BLaER1 treated with 17β-estradiol and CSF1 and Interleukin-3, amounts not matched to agents 10 nM and 100 nM (cell line): ENCODE results near the gene ZRANB1.

Experiments used
- H3K27ac ChIP-seq, 11 experiments: shearing (Covaris generic); formaldehyde crosslinking; 2 replicates each; pipeline ENCODE4 v1.8.1; 2022
- H3K27me3 ChIP-seq, 11 experiments: shearing (Covaris generic); formaldehyde crosslinking; 2 replicates each; pipeline ENCODE4 v1.8.1; 2022
- H3K36me3 ChIP-seq, 11 experiments: shearing (Covaris generic); formaldehyde crosslinking; 2 replicates each; pipeline ENCODE4 v1.8.1; 2022
- H3K4me1 ChIP-seq, 10 experiments: shearing (Covaris generic); formaldehyde crosslinking; 2 replicates each; pipeline ENCODE4 v1.8.1; 2022
- H3K4me2 ChIP-seq, 11 experiments: shearing (Covaris generic); formaldehyde crosslinking; 2 replicates each; pipeline ENCODE4 v1.8.1; 2022
- H3K4me3 ChIP-seq, 10 experiments: shearing (Covaris generic); formaldehyde crosslinking; 2 replicates each; pipeline ENCODE4 v1.8.1; 2022
- H3K9ac ChIP-seq, 11 experiments: shearing (Covaris generic); formaldehyde crosslinking; 2 replicates each; pipeline ENCODE4 v1.8.1; 2022
- H3K9me3 ChIP-seq, 11 experiments: shearing (Covaris generic); formaldehyde crosslinking; replicated peaks in 1 of 11; 2 replicates each; pipeline ENCODE4 v1.8.1; 2022
- H4K20me1 ChIP-seq, 11 experiments: shearing (Covaris generic); formaldehyde crosslinking; 2 replicates each; pipeline ENCODE4 v1.8.1; 2022
- Cebpa-rat ChIP-seq, 11 experiments: shearing (Covaris generic); IDR thresholded peaks; 2 replicates each; pipeline ENCODE4 v1.8.1; 2022

The ZRANB1 gene

DNA sequence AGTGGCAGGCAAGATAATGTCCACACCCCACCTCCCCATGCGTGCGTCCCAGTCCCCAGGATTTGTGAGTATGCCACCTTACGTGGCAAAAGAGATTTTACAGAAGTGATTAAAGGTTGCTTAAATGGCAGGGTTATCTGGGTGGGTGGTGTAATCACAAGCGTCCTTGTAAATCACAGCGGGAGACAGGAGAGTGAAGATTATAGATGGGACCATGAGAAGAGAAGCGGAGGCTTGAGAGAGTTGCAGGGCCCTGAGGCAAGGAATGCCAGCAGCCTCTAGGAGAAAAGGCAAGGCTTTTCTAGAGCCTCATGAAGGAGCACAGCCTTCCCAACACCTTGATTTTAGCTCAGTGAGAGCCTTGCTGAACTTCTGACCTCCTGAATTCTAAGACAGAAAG lies 10.2 kb downstream of the ZRANB1 start:
- Histone ChIP-seq H3K9me3 (no peaks in the 10 kb centered on the region), H3K4me3 (no peak overlapping the region), H3K4me2 (no peak overlapping the region), H3K27ac (0 out of 22 replicates have a peak overlapping the region, but pooled peaks of 1 of the 11 experiments have one; percentile 7), H3K36me3 (peaks cover 37 to 68% (median 47%) of the 10 kb centered on the region in 11 experiments), H3K4me1 (peaks cover 20 to 32% (median 24%) of the 10 kb centered on the region in 10 experiments), H4K20me1 (peaks cover 48 to 100% (median 90%) of the 10 kb centered on the region in 11 experiments; a peak in 21 of 22 replicates), H3K9ac (no peak overlapping the region), H3K27me3 (no peaks in the 10 kb centered on the region)
- TF ChIP-seq Cebpa-rat (IDR thresholded peaks at IDR 0.05): no peak

DNA sequence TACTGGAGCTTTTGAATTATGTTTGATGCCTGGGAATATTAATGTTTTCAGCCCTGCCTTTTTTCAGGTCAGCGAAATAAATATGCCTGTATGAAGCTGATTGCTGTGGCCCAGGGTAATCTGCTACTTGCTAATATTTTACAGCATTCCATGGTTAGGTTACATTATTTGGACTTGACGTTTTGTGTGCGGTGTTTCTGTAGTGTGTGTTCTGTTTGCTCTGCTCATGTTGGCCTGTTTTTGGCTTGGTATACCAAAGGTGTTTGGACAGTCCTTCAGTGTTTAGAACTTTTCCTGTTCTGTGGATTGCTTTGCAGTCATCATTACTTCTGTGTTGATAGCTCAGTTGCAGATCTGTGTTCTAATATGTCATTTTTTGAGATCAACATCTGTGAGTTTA lies 11.5 kb downstream of the ZRANB1 start:
- no peaks in the 10 kb centered on the region for H3K9me3 ChIP-seq
- H3K27me3 ChIP-seq: no peaks in the 10 kb centered on the region
- peaks cover 32 to 45% (median 37%) of the 10 kb centered on the region in 10 experiments for H3K4me1 ChIP-seq
- no peak overlapping the region for H3K9ac ChIP-seq
- H3K27ac ChIP-seq: no peak overlapping the region
- peaks cover 35 to 100% (median 90%) of the 10 kb centered on the region in 11 experiments; a peak in 21 of 22 replicates for H4K20me1 ChIP-seq
- H3K4me3 ChIP-seq: no peak overlapping the region
- H3K36me3 ChIP-seq: peaks cover 26 to 55% (median 34%) of the 10 kb centered on the region in 11 experiments
- no peak overlapping the region for H3K4me2 ChIP-seq
- no peak for TF ChIP-seq Cebpa-rat (IDR thresholded peaks at IDR 0.05)

DNA sequence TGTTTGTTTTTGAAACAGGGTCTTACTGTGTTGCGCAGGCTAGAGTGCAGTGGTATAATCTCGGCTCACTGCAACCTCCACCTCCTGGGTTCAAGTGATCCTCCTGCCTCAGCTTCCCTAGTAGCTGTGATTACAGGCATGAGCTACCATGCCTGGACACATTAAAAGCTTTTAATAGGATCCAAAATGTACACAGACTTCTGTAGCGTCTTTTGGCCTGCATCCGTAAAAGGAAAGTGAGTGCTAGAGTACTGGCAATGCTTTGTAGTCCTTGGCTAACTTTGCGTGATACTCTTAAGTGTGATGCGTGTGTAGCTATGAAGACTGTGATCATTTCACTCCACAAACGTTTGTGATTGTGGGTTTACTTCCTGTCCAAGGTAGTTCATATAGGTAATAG lies 13.3 kb downstream of the ZRANB1 start:
- H3K27ac ChIP-seq: peak overlapping the region in 5 of 11 experiments; percentile 21 to 73 (median 60); a peak in 4 of 22 replicates
- H3K4me1 ChIP-seq: peaks cover 33 to 56% (median 48%) of the 10 kb centered on the region in 10 experiments
- H3K27me3 ChIP-seq: no peaks in the 10 kb centered on the region
- H3K36me3 ChIP-seq: peaks cover 10 to 42% (median 22%) of the 10 kb centered on the region in 11 experiments; a peak in 20 of 22 replicates
- no peaks in the 10 kb centered on the region for H3K9me3 ChIP-seq
- no peak for TF ChIP-seq Cebpa-rat (IDR thresholded peaks at IDR 0.05)
- peak overlapping the region in 7 of 11 experiments; percentile 17 to 80 (median 73); a peak in 8 of 22 replicates for H3K4me2 ChIP-seq
- H4K20me1 ChIP-seq: peaks cover 30 to 100% (median 90%) of the 10 kb centered on the region in 11 experiments; a peak in 20 of 22 replicates
- H3K4me3 ChIP-seq: no peak overlapping the region
- H3K9ac ChIP-seq: no peak overlapping the region

DNA sequence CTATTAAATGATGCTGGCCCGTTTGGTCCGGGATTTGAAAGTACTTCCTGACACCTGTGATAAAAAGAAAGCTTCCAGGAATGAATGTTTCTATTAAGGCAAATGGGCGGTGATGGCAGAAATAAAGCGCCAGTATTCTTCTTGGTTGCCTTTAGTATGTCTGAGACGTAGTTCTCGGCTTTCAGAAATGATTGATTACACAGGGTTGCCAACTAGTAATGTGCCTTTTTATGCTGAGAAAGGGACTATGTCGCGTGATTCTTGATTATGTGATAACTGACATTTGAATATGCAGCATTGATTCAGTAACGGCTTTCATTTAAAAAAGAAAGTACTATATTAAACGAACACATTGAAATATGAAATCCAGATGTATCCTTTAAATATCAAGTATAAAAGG lies 13.9 kb downstream of the ZRANB1 start:
- Histone ChIP-seq H3K4me2 (peak overlapping the region in 9 of 11 experiments; percentile 53 to 82 (median 73); a peak in 13 of 22 replicates), H3K9ac (no peak overlapping the region), H3K36me3 (peaks cover 5 to 42% (median 16%) of the 10 kb centered on the region in 11 experiments; a peak in 18 of 22 replicates), H3K4me1 (peaks cover 38 to 62% (median 53%) of the 10 kb centered on the region in 10 experiments), H3K27ac (peak overlapping the region in 6 of 11 experiments; percentile 16 to 73 (median 62); a peak in 8 of 22 replicates), H3K9me3 (no peaks in the 10 kb centered on the region), H3K4me3 (no peak overlapping the region), H3K27me3 (no peaks in the 10 kb centered on the region), H4K20me1 (peaks cover 26 to 100% (median 91%) of the 10 kb centered on the region in 11 experiments; a peak in 20 of 22 replicates)
- no peak for TF ChIP-seq Cebpa-rat (IDR thresholded peaks at IDR 0.05)

DNA sequence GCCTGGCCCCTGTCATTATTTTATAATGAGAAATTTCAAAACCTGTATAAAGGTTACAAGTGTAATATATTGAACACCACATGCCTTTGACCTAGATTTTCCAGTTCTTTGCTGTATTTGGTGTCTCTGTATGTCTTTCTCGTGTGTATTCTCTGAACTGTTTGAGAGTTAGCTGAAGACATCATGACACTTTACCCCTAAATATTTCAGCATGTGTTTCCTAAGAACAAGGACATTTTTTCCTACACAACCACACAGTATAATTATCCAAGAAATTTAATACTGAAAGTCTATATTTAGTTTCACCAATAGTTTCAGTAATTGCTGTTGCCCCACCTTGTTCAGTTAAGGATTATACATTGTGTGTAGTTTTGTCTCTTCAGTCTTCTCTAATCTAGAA lies 14.8 kb downstream of the ZRANB1 start:
- Histone ChIP-seq H3K4me3 (peak overlapping the region in 1 of 10 experiments; percentile 27; a peak in 2 of 20 replicates), H3K9ac (peak overlapping the region in 2 of 11 experiments; percentile 5 to 6; a peak in 1 of 22 replicates), H3K27ac (peak overlapping the region in 9 of 11 experiments; percentile 10 to 73 (median 60); a peak in 17 of 22 replicates), H3K4me1 (peaks cover 41 to 68% (median 58%) of the 10 kb centered on the region in 10 experiments), H4K20me1 (peaks cover 24 to 100% (median 92%) of the 10 kb centered on the region in 11 experiments; a peak in 20 of 22 replicates), H3K9me3 (no peaks in the 10 kb centered on the region), H3K36me3 (peaks cover 3 to 36% (median 14%) of the 10 kb centered on the region in 11 experiments; a peak in 18 of 22 replicates), H3K27me3 (no peaks in the 10 kb centered on the region), H3K4me2 (peak overlapping the region; percentile 53 to 82 (median 74))
- no peak for TF ChIP-seq Cebpa-rat (IDR thresholded peaks at IDR 0.05)

DNA sequence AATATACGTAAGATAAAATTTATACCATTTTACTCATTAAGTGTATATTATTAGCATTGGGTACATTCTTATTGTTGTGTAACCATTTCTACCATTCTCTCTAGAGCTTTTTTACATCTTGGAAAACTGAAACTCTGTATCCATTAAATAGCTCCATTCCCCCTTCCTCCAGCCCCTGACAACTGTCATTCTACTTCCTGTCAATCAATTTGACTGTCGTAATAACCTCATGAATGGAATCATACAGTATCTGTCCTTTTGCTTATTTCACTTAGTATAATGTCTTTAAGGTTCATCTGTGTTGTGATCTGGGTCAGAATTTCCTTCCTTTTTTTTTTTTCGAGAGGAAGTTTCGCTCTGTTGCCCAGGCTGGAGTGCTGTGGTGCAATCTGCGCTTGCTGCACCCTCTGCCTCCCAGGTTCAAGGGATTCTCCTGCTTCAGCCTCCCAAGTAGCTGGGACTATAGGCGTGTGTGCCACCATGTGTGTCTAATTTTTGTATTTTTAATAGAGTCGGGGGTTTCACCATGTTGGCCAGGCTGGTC lies 15.6 kb downstream of the ZRANB1 start:
- peak overlapping the region in 5 of 11 experiments; percentile 6 to 43 (median 19); a peak in 5 of 22 replicates for H3K9ac ChIP-seq
- H3K36me3 ChIP-seq: peaks cover 4 to 34% (median 13%) of the 10 kb centered on the region in 11 experiments; a peak in 18 of 22 replicates
- H4K20me1 ChIP-seq: peaks cover 24 to 100% (median 91%) of the 10 kb centered on the region in 11 experiments; a peak in 19 of 22 replicates
- peak overlapping the region; percentile 50 to 82 (median 74) for H3K4me2 ChIP-seq
- H3K27ac ChIP-seq: peak overlapping the region in 10 of 11 experiments; percentile 10 to 73 (median 58); a peak in 17 of 22 replicates
- TF ChIP-seq Cebpa-rat (IDR thresholded peaks at IDR 0.05): peak in 9 of 11 experiments; percentile 34 to 83 (median 69); a peak in 14 of 22 replicates
- no peaks in the 10 kb centered on the region for H3K9me3 ChIP-seq
- no peaks in the 10 kb centered on the region for H3K27me3 ChIP-seq
- peaks cover 41 to 74% (median 58%) of the 10 kb centered on the region in 10 experiments for H3K4me1 ChIP-seq
- H3K4me3 ChIP-seq: peak overlapping the region in 3 of 10 experiments; percentile 5 to 36 (median 27); a peak in 4 of 20 replicates

DNA sequence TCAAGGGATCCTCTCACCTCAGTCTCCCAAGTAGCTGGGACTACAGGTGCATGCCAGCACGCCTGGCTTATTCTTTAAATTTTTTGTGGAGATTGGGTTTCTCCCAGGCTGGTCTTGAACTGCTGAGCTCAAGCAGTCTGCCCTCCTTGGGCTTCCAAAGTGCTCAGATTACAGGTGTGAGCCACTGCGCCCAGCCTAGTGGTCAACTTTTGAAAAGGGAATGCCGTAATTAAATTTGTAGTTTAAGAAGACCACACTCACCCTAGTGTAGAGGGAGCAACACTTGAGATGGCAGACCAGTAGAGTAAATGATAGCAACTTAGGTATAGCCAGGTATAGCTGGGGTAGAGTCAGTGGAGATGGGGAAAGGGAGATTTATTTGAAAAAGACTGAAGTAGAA lies 17.6 kb downstream of the ZRANB1 start:
- no peak overlapping the region for H3K9ac ChIP-seq
- H3K27ac ChIP-seq: peak overlapping the region in 7 of 11 experiments; percentile 2 to 73 (median 60); a peak in 4 of 22 replicates
- peak overlapping the region in 4 of 11 experiments; percentile 1 to 49 (median 16); a peak in 3 of 22 replicates for H3K4me2 ChIP-seq
- peaks cover 41 to 80% (median 57%) of the 10 kb centered on the region in 10 experiments for H3K4me1 ChIP-seq
- H4K20me1 ChIP-seq: peaks cover 29 to 100% (median 86%) of the 10 kb centered on the region in 11 experiments; a peak in 18 of 22 replicates
- no peak for TF ChIP-seq Cebpa-rat (IDR thresholded peaks at IDR 0.05)
- H3K9me3 ChIP-seq: no peaks in the 10 kb centered on the region
- no peaks in the 10 kb centered on the region for H3K27me3 ChIP-seq
- peaks cover 0 to 37% (median 13%) of the 10 kb centered on the region in 11 experiments; a peak in 13 of 22 replicates for H3K36me3 ChIP-seq
- H3K4me3 ChIP-seq: no peak overlapping the region

- Histone ChIP-seq H3K4me3 (no peak overlapping the region), H3K9ac (no peak overlapping the region), H4K20me1 (peaks cover 30 to 100% (median 85%) of the 10 kb centered on the region in 11 experiments; a peak in 18 of 22 replicates), H3K4me1 (peaks cover 29 to 64% (median 44%) of the 10 kb centered on the region in 10 experiments), H3K36me3 (peaks cover 11 to 44% (median 24%) of the 10 kb centered on the region in 11 experiments; a peak in 21 of 22 replicates), H3K27ac (peak overlapping the region in 1 of 11 experiments; percentile 17; a peak in 4 of 22 replicates), H3K9me3 (no peaks in the 10 kb centered on the region), H3K4me2 (peak overlapping the region in 7 of 11 experiments; percentile 3 to 31 (median 18); a peak in 11 of 22 replicates), H3K27me3 (no peaks in the 10 kb centered on the region)
- TF ChIP-seq Cebpa-rat (IDR thresholded peaks at IDR 0.05): no peak
Observed at GRCh38 chr10:124961248-124961570, 19.3 kb downstream of the ZRANB1 start.

DNA sequence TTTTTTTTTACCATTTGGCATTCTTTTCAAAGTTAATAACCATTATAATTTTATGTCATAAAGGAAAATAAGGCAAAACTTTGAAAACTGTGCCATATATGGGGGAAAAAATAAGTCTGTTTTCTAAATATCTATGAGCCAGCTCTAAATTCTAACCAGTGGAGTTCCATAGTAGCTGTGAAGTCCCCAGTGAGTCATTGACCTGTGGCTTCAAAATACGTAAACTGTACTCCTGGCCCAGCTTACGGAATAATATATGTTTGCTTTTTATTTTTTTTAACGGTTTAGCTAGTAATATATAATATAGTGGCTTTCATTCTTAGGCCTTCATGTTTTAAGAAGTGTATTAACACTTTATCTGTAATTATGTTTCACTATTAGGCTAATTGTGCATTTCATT lies 20.5 kb downstream of the ZRANB1 start:
- peaks cover 24 to 56% (median 36%) of the 10 kb centered on the region in 11 experiments for H3K36me3 ChIP-seq
- no peaks in the 10 kb centered on the region for H3K27me3 ChIP-seq
- H3K4me1 ChIP-seq: peaks cover 17 to 52% (median 32%) of the 10 kb centered on the region in 10 experiments
- TF ChIP-seq Cebpa-rat (IDR thresholded peaks at IDR 0.05): no peak
- no peak overlapping the region for H3K27ac ChIP-seq
- no peak overlapping the region for H3K4me3 ChIP-seq
- H3K4me2 ChIP-seq: no peak overlapping the region
- H3K9me3 ChIP-seq: no peaks in the 10 kb centered on the region
- H4K20me1 ChIP-seq: peaks cover 25 to 100% (median 84%) of the 10 kb centered on the region in 11 experiments; a peak in 19 of 22 replicates
- no peak overlapping the region for H3K9ac ChIP-seq
